ENCODE data around the gene TRMT1. TPM values are rescaled to one million over a fixed set of nuclear protein-coding genes. Genes with fewer than 3 reads are reported as not detected.

The TRMT1 gene
- total RNA-seq (ENCODE audit: low replicate concordance): 26.3 and 41.8 TPM in 2 replicates

GRCh38 chr19:13116282-13117175 lies at the start of gene TRMT1:
TSS of gene TRMT1 (minus strand) at chr19:13116740. CDS start at chr19:13116399, 341 bp downstream.

GRCh38 chr19:13150187-13150930 lies 33.8 kb upstream of the TRMT1 start, which contains the start of the genes IER2 and STX10:
TSS of gene IER2 (plus strand) at chr19:13150411. CDS start at chr19:13153187, 2,776 bp downstream.
TSS of gene STX10 (minus strand) at chr19:13150375. CDS start at chr19:13150173, 202 bp downstream.

GRCh38 chr19:13117772-13118423 lies 1.4 kb upstream of the TRMT1 start, which contains the start of gene NACC1:
TSS of gene NACC1 (plus strand) at chr19:13118264. CDS start at chr19:13135208, 16,944 bp downstream.

GRCh38 chr19:13102666-13103580 lies 13.6 kb downstream of the TRMT1 start, which contains the start of gene LYL1:
TSS of gene LYL1 (minus strand) at chr19:13102858. CDS start at chr19:13101171, 1,687 bp downstream.

Other genes with a start within 250 kb of the TRMT1 start
- 25.7 and 31.3 TPM in 2 replicates for gene DNASE2, start 235.3 kb downstream of the TRMT1 start, total RNA-seq (ENCODE audit: low replicate concordance)
- gene KLF1, start 229.5 kb downstream of the TRMT1 start, total RNA-seq (ENCODE audit: low replicate concordance): 0.12 TPM in 1 of 2 replicates, not detected in the other
- gene GCDH, start 225.6 kb downstream of the TRMT1 start, total RNA-seq (ENCODE audit: low replicate concordance): 13.3 and 19.8 TPM in 2 replicates
- 0.08 TPM in 1 of 2 replicates, not detected in the other for gene SYCE2, start 197.4 kb downstream of the TRMT1 start, total RNA-seq (ENCODE audit: low replicate concordance)
- gene FARSA, start 183.0 kb downstream of the TRMT1 start, total RNA-seq (ENCODE audit: low replicate concordance): 38.4 and 44.9 TPM in 2 replicates
- 1,958 and 2,935 TPM in 2 replicates for gene CALR, start 178.1 kb downstream of the TRMT1 start, total RNA-seq (ENCODE audit: low replicate concordance)
- gene RAD23A, start 170.9 kb downstream of the TRMT1 start, total RNA-seq (ENCODE audit: low replicate concordance): 53.6 and 59.7 TPM in 2 replicates
- gene GADD45GIP1, start 159.5 kb downstream of the TRMT1 start, total RNA-seq (ENCODE audit: low replicate concordance): 21.4 and 38.0 TPM in 2 replicates
- gene DAND5, start 147.2 kb downstream of the TRMT1 start, total RNA-seq (ENCODE audit: low replicate concordance): 0.08 TPM in 1 of 2 replicates, not detected in the other
- gene NFIX, start 121.3 kb downstream of the TRMT1 start, total RNA-seq (ENCODE audit: low replicate concordance): 42.4 and 45.6 TPM in 2 replicates
- 8.6 TPM in 1 of 2 replicates, not detected in the other for gene LYL1, start 13.9 kb downstream of the TRMT1 start, total RNA-seq (ENCODE audit: low replicate concordance)
- gene NACC1, start 1.5 kb upstream of the TRMT1 start, total RNA-seq (ENCODE audit: low replicate concordance): 31.9 and 47.0 TPM in 2 replicates
- gene STX10, start 33.6 kb upstream of the TRMT1 start, total RNA-seq (ENCODE audit: low replicate concordance): 88.3 and 90.8 TPM in 2 replicates
- 7.1 and 20.1 TPM in 2 replicates for gene IER2, start 33.7 kb upstream of the TRMT1 start, total RNA-seq (ENCODE audit: low replicate concordance)